D721Med (cell line): ENCODE measurements around the gene ATP1A4.

Source experiments
- DNase-seq: peaks from one replicate; pipeline ENCODE4 v3.0.0; 2011; ENCODE audit warnings: low spot score; ENCODE audit not compliant: insufficient read length
- FAIRE-seq: peaks from 2 replicates; lab custom pipeline; 2011; peaks lifted over from hg19 to GRCh38; lab: Jason Lieb, UNC
- TF ChIP-seq, protein P1 (sequence below): IDR thresholded peaks from 2 replicates; pipeline ENCODE4 v1.5.1; 2012; ENCODE audit warnings: mild to moderate bottlenecking, control low read depth; ENCODE audit not compliant: insufficient read depth; ENCODE audit errors: missing control alignments

ATP1A4 gene

DNA sequence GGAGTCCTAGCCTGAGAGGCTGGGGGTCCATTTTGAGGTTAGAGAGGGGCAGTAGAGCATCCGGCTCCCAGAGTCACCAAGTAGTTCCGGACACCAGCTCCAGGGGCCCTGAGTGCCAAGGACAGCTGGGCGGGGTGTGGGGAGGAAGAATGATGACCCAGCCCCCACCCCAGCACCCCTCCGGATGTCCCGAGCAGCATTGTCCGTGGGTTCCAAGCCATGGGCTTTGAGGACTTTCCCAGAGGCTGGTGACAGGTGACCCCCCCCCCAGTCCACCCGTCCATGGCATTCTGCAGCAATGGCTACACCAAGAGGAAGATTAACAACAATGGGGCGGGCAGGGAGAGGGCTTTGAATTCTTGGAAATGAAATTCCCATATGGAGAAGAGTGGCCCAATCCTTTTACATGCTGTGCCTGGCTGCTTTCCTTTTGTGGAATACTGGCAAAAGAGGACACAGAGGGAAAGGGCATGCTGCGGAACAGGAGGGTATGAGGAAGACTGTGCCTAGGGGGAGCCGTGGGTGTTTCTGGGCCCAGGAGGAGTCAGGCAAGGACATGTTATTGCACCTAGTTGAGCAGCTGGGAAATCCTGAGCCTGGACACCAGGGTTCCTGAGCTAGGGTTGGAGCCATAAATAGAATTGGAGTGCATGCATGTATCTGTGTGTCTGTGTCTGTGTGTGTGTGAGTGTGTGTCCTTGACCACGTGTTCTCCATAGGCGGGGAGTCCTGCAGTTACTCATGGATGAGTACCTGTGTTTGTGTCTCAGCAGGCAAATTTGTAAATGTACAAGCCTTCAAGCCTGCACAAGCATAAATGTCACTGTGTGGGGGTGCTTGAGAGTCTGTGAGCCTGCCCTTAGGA, 34.9 kb upstream of the ATP1A4 start:
- no peak for FAIRE-seq

DNA sequence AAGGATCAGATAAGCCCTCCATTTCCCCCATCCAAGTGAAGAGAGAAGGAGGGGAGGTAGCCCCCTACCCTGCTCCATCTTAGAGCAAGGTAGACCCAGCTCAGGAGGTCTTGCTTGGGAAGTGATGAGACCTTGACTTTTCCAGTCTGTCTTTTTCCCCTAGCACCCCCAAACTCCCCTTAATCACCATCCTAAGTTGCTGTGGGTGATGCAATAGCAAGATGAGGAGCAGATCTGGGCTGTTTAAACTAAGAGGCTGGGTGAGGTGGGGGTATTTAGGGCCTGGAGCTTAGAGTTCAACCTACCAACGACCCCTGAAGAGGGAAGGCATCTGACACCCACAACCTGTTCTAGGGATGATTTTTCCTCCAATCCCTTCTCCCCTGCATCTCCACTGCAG, 34.1 kb upstream of the ATP1A4 start:
- no peak for DNase-seq
- TF ChIP-seq, protein P1, sequence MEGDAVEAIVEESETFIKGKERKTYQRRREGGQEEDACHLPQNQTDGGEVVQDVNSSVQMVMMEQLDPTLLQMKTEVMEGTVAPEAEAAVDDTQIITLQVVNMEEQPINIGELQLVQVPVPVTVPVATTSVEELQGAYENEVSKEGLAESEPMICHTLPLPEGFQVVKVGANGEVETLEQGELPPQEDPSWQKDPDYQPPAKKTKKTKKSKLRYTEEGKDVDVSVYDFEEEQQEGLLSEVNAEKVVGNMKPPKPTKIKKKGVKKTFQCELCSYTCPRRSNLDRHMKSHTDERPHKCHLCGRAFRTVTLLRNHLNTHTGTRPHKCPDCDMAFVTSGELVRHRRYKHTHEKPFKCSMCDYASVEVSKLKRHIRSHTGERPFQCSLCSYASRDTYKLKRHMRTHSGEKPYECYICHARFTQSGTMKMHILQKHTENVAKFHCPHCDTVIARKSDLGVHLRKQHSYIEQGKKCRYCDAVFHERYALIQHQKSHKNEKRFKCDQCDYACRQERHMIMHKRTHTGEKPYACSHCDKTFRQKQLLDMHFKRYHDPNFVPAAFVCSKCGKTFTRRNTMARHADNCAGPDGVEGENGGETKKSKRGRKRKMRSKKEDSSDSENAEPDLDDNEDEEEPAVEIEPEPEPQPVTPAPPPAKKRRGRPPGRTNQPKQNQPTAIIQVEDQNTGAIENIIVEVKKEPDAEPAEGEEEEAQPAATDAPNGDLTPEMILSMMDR: no peak
- no peak for FAIRE-seq

More for the DNA sequence above, 34.9 kb upstream of the ATP1A4 start:
- TF ChIP-seq, protein P1: no peak
- no peak for DNase-seq

DNA sequence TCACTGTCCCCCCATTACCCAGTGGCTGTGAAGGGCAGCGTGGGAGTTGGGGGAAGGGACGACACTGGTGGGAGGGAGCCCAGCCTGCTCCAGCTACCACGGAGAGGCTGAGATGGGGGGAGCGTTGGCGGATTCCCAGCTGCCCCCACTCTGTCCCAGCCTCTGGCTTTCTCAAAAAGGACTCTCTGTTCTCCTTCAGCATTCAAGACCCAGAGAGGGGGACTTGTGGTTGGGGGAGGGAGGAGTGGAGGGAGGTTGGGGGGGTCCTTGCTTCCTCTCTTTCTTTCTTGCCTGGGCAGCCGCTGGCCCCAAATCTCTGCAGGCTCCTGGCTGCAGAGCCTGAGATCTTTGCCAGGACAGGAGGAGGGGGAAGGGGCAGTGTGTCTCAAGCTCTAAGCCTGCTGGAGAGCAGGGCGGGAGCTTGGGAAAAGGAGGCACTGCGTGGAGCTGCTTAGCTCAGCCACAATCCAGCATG, 33.7 kb upstream of the ATP1A4 start:
- DNase-seq (no peak), FAIRE-seq (no peak)
- TF ChIP-seq, protein P1: no peak

DNA sequence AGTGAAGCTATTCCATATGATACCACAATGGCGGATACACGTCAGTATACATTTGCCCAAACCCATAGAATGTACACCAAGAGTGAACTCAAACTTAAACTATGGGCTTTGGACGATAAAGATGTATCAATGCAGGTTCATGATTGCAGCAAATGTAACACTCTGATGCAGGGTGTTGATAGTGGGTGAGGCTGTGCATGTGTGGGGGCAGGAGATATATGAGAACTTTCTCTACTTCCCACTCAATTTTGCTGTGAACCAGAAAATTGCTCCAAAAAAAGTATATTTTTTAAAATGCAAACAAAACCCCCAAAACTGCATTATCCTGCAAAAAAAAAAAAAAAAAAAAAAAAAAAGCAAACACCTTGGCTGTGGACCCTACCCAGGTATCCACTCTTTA, 32.5 kb upstream of the ATP1A4 start:
- DNase-seq: no peak
- TF ChIP-seq, protein P1: no peak

DNA sequence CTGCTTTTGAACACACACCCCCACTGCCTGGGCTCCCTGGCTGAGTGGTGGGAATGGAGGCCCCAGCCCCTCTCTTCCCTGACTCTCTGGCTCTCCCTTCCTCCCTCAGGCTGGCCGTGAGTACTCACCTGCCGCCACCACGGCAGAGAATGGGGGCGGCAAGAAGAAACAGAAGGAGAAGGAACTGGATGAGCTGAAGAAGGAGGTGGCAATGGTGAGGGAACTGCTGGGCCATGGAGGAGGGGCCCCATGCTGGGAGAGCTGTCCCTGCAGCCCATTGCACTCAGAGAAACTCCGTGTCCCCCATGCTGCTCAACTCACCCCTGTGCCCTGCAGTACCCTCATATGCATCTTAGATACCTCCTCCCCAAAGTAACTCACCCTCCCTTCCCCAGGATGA, 30.6 kb upstream of the ATP1A4 start:
- no peak for FAIRE-seq
- TF ChIP-seq, protein P1: no peak
- DNase-seq: no peak

More for the DNA sequence above, 32.5 kb upstream of the ATP1A4 start:
- no peak for FAIRE-seq

DNA sequence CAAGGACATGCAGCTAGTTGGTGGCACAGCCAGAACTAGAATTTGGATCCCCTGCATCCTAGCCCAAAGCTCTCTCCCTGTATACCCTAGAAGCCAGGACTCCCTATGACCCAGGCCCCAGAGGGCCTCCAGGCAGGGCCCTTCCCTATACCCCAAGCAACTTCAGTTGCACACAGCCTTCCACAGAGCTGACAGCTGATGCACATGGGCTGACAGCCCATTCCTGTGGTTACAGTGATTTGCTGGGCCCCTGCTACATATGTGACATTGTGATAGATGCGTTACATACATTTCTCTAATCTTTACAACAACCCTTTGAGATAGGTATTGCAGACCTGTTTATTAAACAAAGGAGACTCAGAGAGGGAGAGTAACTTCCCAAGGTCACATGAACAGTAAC, 30.0 kb upstream of the ATP1A4 start:
- TF ChIP-seq, protein P1: no peak
- DNase-seq (no peak), FAIRE-seq (no peak)

DNA sequence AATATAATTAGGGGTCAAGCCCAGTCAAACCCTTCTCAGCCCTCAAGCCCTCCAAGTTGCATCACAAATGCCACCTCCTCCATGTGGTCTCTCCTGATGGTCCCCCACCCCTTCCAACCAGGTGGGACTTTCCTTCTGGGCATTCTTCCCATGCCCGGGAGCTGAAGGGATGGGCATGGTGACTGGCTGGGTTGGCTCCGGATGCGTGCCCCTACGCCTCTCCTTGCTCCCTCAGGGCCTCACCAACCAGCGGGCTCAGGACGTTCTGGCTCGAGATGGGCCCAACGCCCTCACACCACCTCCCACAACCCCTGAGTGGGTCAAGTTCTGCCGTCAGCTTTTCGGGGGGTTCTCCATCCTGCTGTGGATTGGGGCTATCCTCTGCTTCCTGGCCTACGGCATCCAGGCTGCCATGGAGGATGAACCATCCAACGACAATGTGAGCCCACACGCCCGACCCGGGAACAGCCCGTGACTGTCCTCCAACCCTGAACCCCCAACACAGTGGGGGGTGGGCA, 28.4 kb upstream of the ATP1A4 start:
- TF ChIP-seq, protein P1: no peak
- DNase-seq (no peak), FAIRE-seq (no peak)
